Stomach (tissue), 9 donors: Measurements from ENCODE around the gene ZMAT5. TPM values are rescaled to one million over a fixed set of nuclear protein-coding genes. Genes with fewer than 3 reads are reported as not detected.

ENCODE experiments used
- DNase-seq, 2 donors: peaks; one replicate each; pipeline versions ENCODE4 v3.0.0 to v3.0.0-alpha.2; 2013 to 2019
- H3K27ac ChIP-seq, 5 donors: fragments of 200-600 bp in 4 of 5; sonication (generic) in 4 of 5; one replicate each; pipeline ENCODE4 v1.5.1; 2013 to 2019; ENCODE audit warnings: mild to moderate bottlenecking in 1 of 5, moderate library complexity in 1 of 5
- H3K27me3 ChIP-seq, 3 donors: fragments of 200-600 bp; sonication (generic); one replicate each; pipeline ENCODE4 v1.5.1; 2017 to 2019; ENCODE audit warnings: mixed run types in 1 of 3
- H3K36me3 ChIP-seq, 4 donors: fragments of 200-600 bp; sonication (generic); 1 replicate in 3 of 4; 2 replicates in 1 of 4; pipeline ENCODE4 v1.5.1; 2016 to 2019
- H3K4me1 ChIP-seq, 4 donors: fragments of 200-600 bp; sonication (generic); one replicate each; pipeline ENCODE4 v1.5.1; 2016 to 2019
- H3K4me3 ChIP-seq, 4 donors: fragments of 200-600 bp; sonication (generic) in 3 of 4; one replicate each; pipeline ENCODE4 v1.5.1; 2016 to 2019; ENCODE audit warnings: mild to moderate bottlenecking in 1 of 4
- H3K9me3 ChIP-seq, 4 donors: fragments of 200-600 bp; sonication (generic); one replicate each; pipeline ENCODE4 v1.5.1; 2016 to 2019
- CTCF ChIP-seq, 7 experiments: fragments of 450-650 bp in 4 of 7; fragments of 200-600 bp in 3 of 7; sonication (generic) in 3 of 7; IDR thresholded peaks; one replicate each; pipeline ENCODE4 v1.5.1; 2016 to 2019; ENCODE audit warnings: antibody characterized with exemption in 7 of 7, control low read depth in 2 of 7, mild to moderate bottlenecking in 1 of 7
- EP300 ChIP-seq: sonication (generic); formaldehyde crosslinking; IDR thresholded peaks from one replicate; pipeline ENCODE4 v1.6.1; 2017; ENCODE audit warnings: antibody characterized with exemption
- POLR2A ChIP-seq, 4 donors: fragments of 450-650 bp; IDR thresholded peaks; one replicate each; pipeline ENCODE4 v1.6.1; 2016; ENCODE audit warnings: antibody characterized with exemption in 4 of 4, control low read depth in 2 of 4, mild to moderate bottlenecking in 1 of 4, moderate library complexity in 1 of 4
- POLR2AphosphoS5 ChIP-seq, 3 donors: sonication (generic); formaldehyde crosslinking; IDR thresholded peaks; one replicate each; pipeline ENCODE4 v1.6.1; 2016; ENCODE audit warnings: antibody characterized with exemption in 3 of 3
- WGBS, 5 donors: extraction: QIAGEN DNeasy Blood & Tissue Kit in 3 of 5; methylation state at CpG; one replicate each; pipeline versions ENCODE4 v1.1.5 to v1.1.7; 2013 to 2018; 5-methylcytosine and 5-hydroxymethylcytosine counted together
- intact Hi-C: fragments of 100-400 bp; cut with DNase I; formaldehyde crosslinking; loops from one replicate; pipeline ENCODE4 v1.15.1; 2023; ENCODE audit warnings: low total_unique reads
- polyA plus RNA-seq, 3 donors: library from polyadenylated mRNA; stranded (reverse); fragments of 200-250 nt; gene quantifications; one replicate each; pipeline ENCODE4 v1.2.3, GENCODE V29; 2013
- total RNA-seq, 5 donors: library from RNA; depleted of rRNA; stranded (reverse); fragments of >200 nt; gene quantifications; one replicate each; pipeline versions ENCODE4 v1.1.0 to v1.2.3, GENCODE V29; 2014 to 2016
- donor health status: healthy with polysubstance abuse.
- donor health status: Bipolar disorder and iron deficiency.
- donor health status: healthy.

The ZMAT5 gene
- total and polyA plus RNA-seq, 8 donors, result 0.58 to 37.9 (median 14.8) TPM

GRCh38 chr22:29753808-29754657 lies 12.8 kb downstream of the ZMAT5 start:
- intact Hi-C loops, result loop anchor here (10.0 kb wide), 1 partner anchor 101 kb away; no protein-coding TSS in a partner anchor
- no peaks in the 10 kb centered on the region for H3K4me1 ChIP-seq
- H3K36me3 ChIP-seq, result peaks cover 6 to 36% (median 27%) of the 10 kb centered on the region in 4 donors
- TF ChIP-seq POLR2A (IDR thresholded peaks at IDR 0.05), result no peak
- no peak for TF ChIP-seq POLR2AphosphoS5 (IDR thresholded peaks at IDR 0.05)
- TF ChIP-seq EP300, result no peak
- TF ChIP-seq CTCF (IDR thresholded peaks at IDR 0.05), result no peak
- no peaks in the 10 kb centered on the region for H3K9me3 ChIP-seq
- 82 to 90% (median 87%) methylated on average over 11 to 16 of the region's 16 CpGs for WGBS, 5 donors
- DNase-seq, result no peak
- H3K27ac ChIP-seq, result no peak overlapping the region
- H3K4me3 ChIP-seq, result no peak overlapping the region
- no peaks in the 10 kb centered on the region for H3K27me3 ChIP-seq

- Histone ChIP-seq H3K4me1 (no peaks in the 10 kb centered on the region), H3K36me3 (peaks cover 22 to 55% (median 47%) of the 10 kb centered on the region in 4 donors), H3K27me3 (no peaks in the 10 kb centered on the region), H3K27ac (peak overlapping the region in 1 of 5 donors; percentile 51), H3K9me3 (no peaks in the 10 kb centered on the region), H3K4me3 (no peak overlapping the region)
- intact Hi-C loops, result loop anchor here (10.0 kb wide), 1 partner anchor 103 kb away; no protein-coding TSS in a partner anchor
- 91 to 100% (median 100%) methylated on average over 2 of the region's 2 CpGs for WGBS, 5 donors
- no peak for TF ChIP-seq POLR2A (IDR thresholded peaks at IDR 0.05)
- no peak for TF ChIP-seq POLR2AphosphoS5 (IDR thresholded peaks at IDR 0.05)
- TF ChIP-seq EP300, result no peak
- no peak for TF ChIP-seq CTCF (IDR thresholded peaks at IDR 0.05)
- no peak for DNase-seq
These were observed 15.1 kb downstream of the ZMAT5 start for GRCh38 chr22:29751669-29752068.

- DNase-seq, result no peak
- WGBS, 5 donors, result 78 to 81% (median 80%) methylated on average over 11 of the region's 11 CpGs
- H3K27ac ChIP-seq, result peak overlapping the region in 2 of 5 donors; percentile 47 to 51
- H3K27me3 ChIP-seq, result no peaks in the 10 kb centered on the region
- H3K4me3 ChIP-seq, result no peak overlapping the region
- peaks cover 23 to 63% (median 55%) of the 10 kb centered on the region in 4 donors for H3K36me3 ChIP-seq
- intact Hi-C loops, result loop anchor here (10.0 kb wide), 1 partner anchor 104 kb away; no protein-coding TSS in a partner anchor
- TF ChIP-seq CTCF (IDR thresholded peaks at IDR 0.05), result no peak
- TF ChIP-seq POLR2AphosphoS5 (IDR thresholded peaks at IDR 0.05), result no peak
- no peak for TF ChIP-seq EP300
- TF ChIP-seq POLR2A (IDR thresholded peaks at IDR 0.05), result no peak
- H3K9me3 ChIP-seq, result no peaks in the 10 kb centered on the region
- H3K4me1 ChIP-seq, result no peaks in the 10 kb centered on the region
These were observed 16.0 kb downstream of the ZMAT5 start for GRCh38 chr22:29750559-29751538.

- TF ChIP-seq EP300 (no peak), CTCF (IDR thresholded peaks at IDR 0.05) (no peak), POLR2A (IDR thresholded peaks at IDR 0.05) (no peak), POLR2AphosphoS5 (IDR thresholded peaks at IDR 0.05) (no peak)
- DNase-seq, result no peak
- Histone ChIP-seq H3K27me3 (no peaks in the 10 kb centered on the region), H3K36me3 (peaks cover 23 to 71% (median 63%) of the 10 kb centered on the region in 4 donors), H3K27ac (peak overlapping the region in 1 of 5 donors; percentile 47), H3K4me3 (no peak overlapping the region), H3K9me3 (no peaks in the 10 kb centered on the region), H3K4me1 (no peaks in the 10 kb centered on the region)
- intact Hi-C loops, result loop anchor here (10.0 kb wide), 1 partner anchor 105 kb away; no protein-coding TSS in a partner anchor
- WGBS, 5 donors, result 80 to 94% (median 88%) methylated on average over 3 of the region's 3 CpGs
These were observed 16.8 kb downstream of the ZMAT5 start for GRCh38 chr22:29750029-29750428.
